ENCODE data around the gene SH3PXD2A. TPM values are rescaled to one million over a fixed set of nuclear protein-coding genes. Genes with fewer than 3 reads are reported as not detected.
"Not testable (repeated sequence)": the region's sequence is repeated elsewhere in the genome, so short reads cannot be mapped to it uniquely, and the experiment has no call there.

The SH3PXD2A gene
- total and polyA plus RNA-seq, 2 donors (not counting 1 experiment from before 2014, with no cell fraction given) = 3.2 to 33.5 TPM

GRCh38 chr10:103732339-103733044 is 122.9 kb downstream of the SH3PXD2A start:
- Histone ChIP-seq H4K20me1 (ENCODE audit: control insufficient read depth, insufficient read depth, low read length, poor library complexity, severe bottlenecking) (no peaks in the 10 kb centered on the region), H3K79me2 (ENCODE audit: control insufficient read depth, insufficient read depth, low read length) (no peaks in the 10 kb centered on the region), H3K4me2 (replicated peaks; ENCODE audit: low read depth, low read length, poor library complexity, severe bottlenecking) (no peak overlapping the region), H3K9me3 (ENCODE audit: control extremely low read depth in 1 of 3, control insufficient read depth in 2 of 3, insufficient read depth in 1 of 3, low read length in 2 of 3) (peaks cover 0 to 5% (median 0%) of the 10 kb centered on the region in 3 donors), H3K4me3 (ENCODE audit: control extremely low read depth in 1 of 5, extremely low read depth in 1 of 5, insufficient read depth in 1 of 5, low read depth in 2 of 5, low read length in 4 of 5) (no peak overlapping the region), H2AFZ (ENCODE audit: insufficient read depth, low read depth, low read length, poor library complexity, severe bottlenecking) (no peak overlapping the region), H3K27ac (ENCODE audit: low read length in 2 of 2) (no peak overlapping the region), H3K4me1 (ENCODE audit: control insufficient read depth in 2 of 2, insufficient read depth in 2 of 2, low read length in 2 of 2) (no peaks in the 10 kb centered on the region), H3K27me3 (replicated peaks in 1 of 4; ENCODE audit: control extremely low read depth in 1 of 4, control insufficient read depth in 3 of 4, insufficient read depth in 4 of 4, low read length in 3 of 4) (peaks cover 0 to 2% (median 0%) of the 10 kb centered on the region in 4 experiments), H3K9ac (ENCODE audit: low read length) (no peak overlapping the region), H3K36me3 (replicated peaks in 1 of 2; ENCODE audit: control extremely low read depth in 1 of 2, control insufficient read depth in 1 of 2, extremely low read depth in 1 of 2, insufficient read depth in 2 of 2, low read length in 1 of 2) (no peaks in the 10 kb centered on the region)
- H3K4me3 Mint-ChIP-seq = no peak overlapping the region
- ATAC-seq (ENCODE audit: low read depth) (no peak), DNase-seq (no peak)
- 90% methylated on average over 10 of the region's 14 CpGs for WGBS (ENCODE audit: insufficient coverage)
- ChIA-PET CTCF (interaction anchor here (1.4 kb wide), 1 partner anchor 19 kb away, joined by 4 read pairs; no protein-coding TSS in a partner anchor), POLR2A (no interaction called here)
- intact Hi-C loops (cut with micrococcal nuclease) = no loop called here
- no peak overlapping the region for H3K27ac Mint-ChIP-seq
- H3K4me1 Mint-ChIP-seq = no peaks in the 10 kb centered on the region
- TF ChIP-seq EZH2 (IDR thresholded peaks at IDR 0.05; ENCODE audit: borderline replicate concordance, insufficient read depth, low read depth, low read length, poor library complexity, severe bottlenecking) (no peak), CTCF (IDR thresholded peaks at IDR 0.05) (no peak)
- peaks cover 20% of the 10 kb centered on the region for H3K27me3 Mint-ChIP-seq
- no peaks in the 10 kb centered on the region for H3K9me3 Mint-ChIP-seq (ENCODE audit: insufficient read depth)

DNA sequence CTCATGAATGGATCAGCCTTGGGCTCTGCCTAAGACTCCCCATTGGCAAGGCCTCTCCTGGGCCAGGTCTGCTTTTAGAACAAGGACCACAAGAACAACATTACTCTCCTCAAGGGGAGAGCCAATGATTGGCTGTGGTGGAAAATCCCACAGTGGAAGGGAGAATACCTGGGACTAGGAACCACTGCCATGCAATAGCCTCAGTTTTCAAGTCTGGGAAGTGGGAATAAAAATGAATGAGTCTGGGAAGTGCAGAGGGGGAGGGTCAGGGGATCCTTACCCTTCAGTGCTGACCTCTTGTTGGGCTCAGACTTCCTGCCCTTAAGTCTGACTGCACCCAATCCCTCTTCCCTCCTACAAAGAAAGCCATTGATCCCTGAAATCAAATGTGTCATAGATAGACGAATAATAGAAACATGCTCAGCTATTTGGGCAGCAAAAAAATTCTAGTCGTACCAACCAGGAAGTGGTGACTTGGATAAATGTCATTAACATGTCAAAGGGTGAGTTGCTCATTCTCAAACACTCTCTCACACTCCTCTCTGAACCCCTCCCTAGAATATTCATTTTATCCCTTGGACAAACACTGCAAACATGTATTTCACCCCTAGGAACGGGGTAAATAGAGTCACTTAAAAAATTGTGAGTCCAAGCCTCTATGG is 123.6 kb downstream of the SH3PXD2A start:
- H3K4me1 ChIP-seq (ENCODE audit: control insufficient read depth in 2 of 2, insufficient read depth in 2 of 2, low read length in 2 of 2) = no peaks in the 10 kb centered on the region
- H4K20me1 ChIP-seq (ENCODE audit: control insufficient read depth, insufficient read depth, low read length, poor library complexity, severe bottlenecking) = no peaks in the 10 kb centered on the region
- Mint-ChIP-seq H3K4me3 (no peak overlapping the region), H3K9me3 (ENCODE audit: insufficient read depth) (no peaks in the 10 kb centered on the region), H3K27me3 (peaks cover 19% of the 10 kb centered on the region), H3K4me1 (no peaks in the 10 kb centered on the region), H3K27ac (no peak overlapping the region)
- ATAC-seq (ENCODE audit: low read depth) = no peak
- CTCF ChIA-PET = no interaction called here
- no peak for DNase-seq
- H3K36me3 ChIP-seq (replicated peaks in 1 of 2; ENCODE audit: control extremely low read depth in 1 of 2, control insufficient read depth in 1 of 2, extremely low read depth in 1 of 2, insufficient read depth in 2 of 2, low read length in 1 of 2) = no peaks in the 10 kb centered on the region
- peaks cover 0 to 2% (median 0%) of the 10 kb centered on the region in 4 experiments for H3K27me3 ChIP-seq (replicated peaks in 1 of 4; ENCODE audit: control extremely low read depth in 1 of 4, control insufficient read depth in 3 of 4, insufficient read depth in 4 of 4, low read length in 3 of 4)
- H2AFZ ChIP-seq (ENCODE audit: insufficient read depth, low read depth, low read length, poor library complexity, severe bottlenecking) = no peak overlapping the region
- WGBS (ENCODE audit: insufficient coverage) = no CpG with 5 or more reads among the region's 3 CpGs
- no peaks in the 10 kb centered on the region for H3K79me2 ChIP-seq (ENCODE audit: control insufficient read depth, insufficient read depth, low read length)
- H3K9me3 ChIP-seq (ENCODE audit: control extremely low read depth in 1 of 3, control insufficient read depth in 2 of 3, insufficient read depth in 1 of 3, low read length in 2 of 3) = peaks cover 0 to 2% (median 0%) of the 10 kb centered on the region in 3 donors
- no peak overlapping the region for H3K27ac ChIP-seq (ENCODE audit: low read length in 2 of 2)
- no peak for TF ChIP-seq CTCF (IDR thresholded peaks at IDR 0.05)
- TF ChIP-seq EZH2 (IDR thresholded peaks at IDR 0.05; ENCODE audit: borderline replicate concordance, insufficient read depth, low read depth, low read length, poor library complexity, severe bottlenecking) = no peak
- POLR2A ChIA-PET = no interaction called here
- intact Hi-C loops (cut with micrococcal nuclease) = no loop called here
- H3K9ac ChIP-seq (ENCODE audit: low read length) = no peak overlapping the region
- H3K4me2 ChIP-seq (replicated peaks; ENCODE audit: low read depth, low read length, poor library complexity, severe bottlenecking) = no peak overlapping the region
- no peak overlapping the region for H3K4me3 ChIP-seq (ENCODE audit: control extremely low read depth in 1 of 5, extremely low read depth in 1 of 5, insufficient read depth in 1 of 5, low read depth in 2 of 5, low read length in 4 of 5)

DNA sequence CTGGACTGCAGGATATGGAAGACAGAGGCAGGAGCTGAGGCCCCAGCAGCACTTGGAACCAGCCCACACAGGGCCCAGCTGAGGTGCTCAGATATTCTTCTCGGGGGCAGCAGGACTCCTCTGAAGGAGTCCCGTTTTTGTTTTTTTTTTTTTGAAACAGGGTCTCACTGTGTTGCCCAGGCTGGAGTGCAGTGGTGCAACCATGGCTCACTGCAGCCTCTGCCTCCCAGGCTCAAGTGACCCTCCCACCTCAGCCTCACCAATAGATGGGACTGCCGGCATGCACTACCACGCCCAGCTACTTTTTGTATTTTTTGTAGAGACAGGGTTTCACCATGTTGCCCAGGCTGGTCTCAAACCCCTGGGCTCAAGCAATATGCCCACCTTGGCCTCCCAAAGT is 124.3 kb downstream of the SH3PXD2A start:
- H3K9me3 ChIP-seq (ENCODE audit: control extremely low read depth in 1 of 3, control insufficient read depth in 2 of 3, insufficient read depth in 1 of 3, low read length in 2 of 3); CTCF ChIA-PET; H4K20me1 ChIP-seq (ENCODE audit: control insufficient read depth, insufficient read depth, low read length, poor library complexity, severe bottlenecking); H3K4me1 ChIP-seq (ENCODE audit: control insufficient read depth in 2 of 2, insufficient read depth in 2 of 2, low read length in 2 of 2); H2AFZ ChIP-seq (ENCODE audit: insufficient read depth, low read depth, low read length, poor library complexity, severe bottlenecking); H3K4me3 Mint-ChIP-seq; H3K27ac Mint-ChIP-seq; H3K4me2 ChIP-seq (replicated peaks; ENCODE audit: low read depth, low read length, poor library complexity, severe bottlenecking); H3K4me1 Mint-ChIP-seq; H3K4me3 ChIP-seq (ENCODE audit: control extremely low read depth in 1 of 5, extremely low read depth in 1 of 5, insufficient read depth in 1 of 5, low read depth in 2 of 5, low read length in 4 of 5); H3K27ac ChIP-seq (ENCODE audit: low read length in 2 of 2); DNase-seq; ATAC-seq (ENCODE audit: low read depth); H3K27me3 ChIP-seq (replicated peaks in 1 of 4; ENCODE audit: control extremely low read depth in 1 of 4, control insufficient read depth in 3 of 4, insufficient read depth in 4 of 4, low read length in 3 of 4); H3K9me3 Mint-ChIP-seq (ENCODE audit: insufficient read depth); POLR2A ChIA-PET; H3K9ac ChIP-seq (ENCODE audit: low read length); H3K36me3 ChIP-seq (replicated peaks in 1 of 2; ENCODE audit: control extremely low read depth in 1 of 2, control insufficient read depth in 1 of 2, extremely low read depth in 1 of 2, insufficient read depth in 2 of 2, low read length in 1 of 2); H3K79me2 ChIP-seq (ENCODE audit: control insufficient read depth, insufficient read depth, low read length); intact Hi-C loops (cut with micrococcal nuclease): not testable (repeated sequence)
- peaks cover 12% of the 10 kb centered on the region for H3K27me3 Mint-ChIP-seq
- WGBS (ENCODE audit: insufficient coverage) = 97% methylated on average over 4 of the region's 4 CpGs
